NT2/D1 (cell line): ENCODE data around the gene SLCO4A1.

Experiments used
- SUZ12 ChIP-seq: IDR thresholded peaks from 2 replicates; pipeline ENCODE4 v1.6.1; 2011; ENCODE audit not compliant: insufficient read length, insufficient read depth; ENCODE audit errors: extremely low read depth
- YY1 ChIP-seq: IDR thresholded peaks from 2 replicates; pipeline ENCODE4 v1.6.1; 2011; ENCODE audit not compliant: insufficient read length, insufficient read depth

DNA sequence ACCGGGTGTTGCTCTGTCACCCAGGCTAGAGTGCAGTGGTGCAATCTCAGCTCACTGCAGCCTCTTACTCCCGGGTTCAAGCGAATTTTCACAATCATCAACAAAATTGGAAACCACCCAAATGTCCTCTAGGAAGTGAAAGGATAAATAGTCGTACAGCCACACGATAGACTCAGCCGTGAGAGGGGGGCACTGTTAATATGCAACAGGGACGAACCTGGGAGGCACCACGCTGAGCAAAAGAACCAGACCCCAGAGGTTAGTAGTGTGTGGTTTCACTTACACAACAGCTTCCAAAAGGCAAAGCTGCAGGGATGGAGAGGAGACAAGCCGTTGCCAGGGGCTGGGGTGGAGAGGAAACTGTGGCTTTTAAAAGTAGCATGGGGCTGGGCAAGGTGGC, 36.2 kb downstream of the SLCO4A1 start:
- TF ChIP-seq YY1, result no peak
- TF ChIP-seq SUZ12, result no peak
